Measurements from ENCODE around the gene EIF1AX. TPM values are rescaled to one million over a fixed set of nuclear protein-coding genes. Genes with fewer than 3 reads are reported as not detected.

The EIF1AX gene
- polyA plus RNA-seq, 1 donor from 2014 or later, result 67.1 TPM

GRCh38 chrX:20091499-20091898, 50.1 kb downstream of the EIF1AX start:
- Histone ChIP-seq H4K20me1 (ENCODE audit: insufficient read depth) (no peaks in the 10 kb centered on the region), H3K9me2 (ENCODE audit: insufficient read depth, low read length) (no peaks in the 10 kb centered on the region), H3K27ac (ENCODE audit: low read length) (no peak overlapping the region), H3K36me3 (ENCODE audit: insufficient read depth, low read length) (no peaks in the 10 kb centered on the region), H3K4me2 (ENCODE audit: low read length) (no peak overlapping the region), H3K9me3 (ENCODE audit: low read length) (no peaks in the 10 kb centered on the region), H3K27me3 (ENCODE audit: insufficient read depth, low read depth, low read length) (no peaks in the 10 kb centered on the region), H3F3A (ENCODE audit: insufficient read depth, low read length, poor library complexity, severe bottlenecking) (no peaks in the 10 kb centered on the region), H3K9ac (ENCODE audit: low read length) (no peak overlapping the region), H2AFZ (ENCODE audit: low read depth, low read length) (no peak overlapping the region), H3K79me2 (replicated peaks; ENCODE audit: insufficient read depth, low read length) (no peaks in the 10 kb centered on the region), H3K4me3 (ENCODE audit: low read length) (no peak overlapping the region)
- no peak for TF ChIP-seq REST (IDR thresholded peaks at IDR 0.05; ENCODE audit: borderline replicate concordance)
- no peak for TF ChIP-seq TAF1 (IDR thresholded peaks at IDR 0.05; ENCODE audit: low read depth)
- TF ChIP-seq MXI1 (conservative IDR thresholded peaks at IDR 0.05; ENCODE audit: poor library complexity, severe bottlenecking), result no peak

GRCh38 chrX:20089845-20090244, 51.8 kb downstream of the EIF1AX start:
- Histone ChIP-seq H3K9me3 (ENCODE audit: low read length) (no peaks in the 10 kb centered on the region), H3K4me2 (ENCODE audit: low read length) (no peak overlapping the region), H3K27ac (ENCODE audit: low read length) (no peak overlapping the region), H2AFZ (ENCODE audit: low read depth, low read length) (no peak overlapping the region), H3K79me2 (replicated peaks; ENCODE audit: insufficient read depth, low read length) (no peaks in the 10 kb centered on the region), H3K9ac (ENCODE audit: low read length) (no peak overlapping the region), H3K9me2 (ENCODE audit: insufficient read depth, low read length) (no peaks in the 10 kb centered on the region), H3K36me3 (ENCODE audit: insufficient read depth, low read length) (no peaks in the 10 kb centered on the region), H3F3A (ENCODE audit: insufficient read depth, low read length, poor library complexity, severe bottlenecking) (no peaks in the 10 kb centered on the region), H4K20me1 (ENCODE audit: insufficient read depth) (no peaks in the 10 kb centered on the region), H3K4me3 (ENCODE audit: low read length) (no peak overlapping the region), H3K27me3 (ENCODE audit: insufficient read depth, low read depth, low read length) (no peaks in the 10 kb centered on the region)
- TF ChIP-seq TAF1 (IDR thresholded peaks at IDR 0.05; ENCODE audit: low read depth) (no peak), EP300 (conservative IDR thresholded peaks at IDR 0.05; ENCODE audit: poor library complexity, severe bottlenecking) (no peak), EZH2 (IDR thresholded peaks at IDR 0.05; ENCODE audit: borderline replicate concordance, insufficient read depth, low read length, poor library complexity, severe bottlenecking) (no peak), MXI1 (conservative IDR thresholded peaks at IDR 0.05; ENCODE audit: poor library complexity, severe bottlenecking) (no peak), POLR2AphosphoS5 (IDR thresholded peaks at IDR 0.05) (no peak)
- TF ChIP-seq, protein P1, sequence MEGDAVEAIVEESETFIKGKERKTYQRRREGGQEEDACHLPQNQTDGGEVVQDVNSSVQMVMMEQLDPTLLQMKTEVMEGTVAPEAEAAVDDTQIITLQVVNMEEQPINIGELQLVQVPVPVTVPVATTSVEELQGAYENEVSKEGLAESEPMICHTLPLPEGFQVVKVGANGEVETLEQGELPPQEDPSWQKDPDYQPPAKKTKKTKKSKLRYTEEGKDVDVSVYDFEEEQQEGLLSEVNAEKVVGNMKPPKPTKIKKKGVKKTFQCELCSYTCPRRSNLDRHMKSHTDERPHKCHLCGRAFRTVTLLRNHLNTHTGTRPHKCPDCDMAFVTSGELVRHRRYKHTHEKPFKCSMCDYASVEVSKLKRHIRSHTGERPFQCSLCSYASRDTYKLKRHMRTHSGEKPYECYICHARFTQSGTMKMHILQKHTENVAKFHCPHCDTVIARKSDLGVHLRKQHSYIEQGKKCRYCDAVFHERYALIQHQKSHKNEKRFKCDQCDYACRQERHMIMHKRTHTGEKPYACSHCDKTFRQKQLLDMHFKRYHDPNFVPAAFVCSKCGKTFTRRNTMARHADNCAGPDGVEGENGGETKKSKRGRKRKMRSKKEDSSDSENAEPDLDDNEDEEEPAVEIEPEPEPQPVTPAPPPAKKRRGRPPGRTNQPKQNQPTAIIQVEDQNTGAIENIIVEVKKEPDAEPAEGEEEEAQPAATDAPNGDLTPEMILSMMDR (IDR thresholded peaks at IDR 0.05; ENCODE audit: poor library complexity, severe bottlenecking), result no peak

DNA sequence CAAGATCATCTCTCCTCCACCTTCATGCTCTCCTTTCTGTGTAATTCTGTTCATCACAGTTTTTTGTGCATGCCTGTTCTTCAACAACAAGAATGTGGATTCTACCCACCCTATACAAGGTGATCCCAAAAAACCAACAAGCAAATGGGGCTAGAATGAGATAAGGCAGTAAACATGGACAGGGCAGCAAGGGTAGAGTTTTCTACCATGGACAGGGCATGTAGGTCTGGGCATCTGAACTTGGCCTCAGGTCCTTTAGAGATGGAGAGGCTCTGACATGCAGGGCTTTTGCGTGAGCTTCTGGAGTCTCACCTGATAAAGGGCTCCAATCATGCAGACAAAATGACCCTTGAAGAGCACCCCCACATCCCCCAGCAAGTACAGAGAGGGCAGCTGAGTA, 61.4 kb downstream of the EIF1AX start:
- Histone ChIP-seq H2AFZ (ENCODE audit: low read depth, low read length) (no peak overlapping the region), H3K9ac (ENCODE audit: low read length) (no peak overlapping the region), H3K27ac (ENCODE audit: low read length) (no peak overlapping the region), H4K20me1 (ENCODE audit: insufficient read depth) (no peaks in the 10 kb centered on the region), H3K36me3 (ENCODE audit: insufficient read depth, low read length) (no peaks in the 10 kb centered on the region), H3K79me2 (replicated peaks; ENCODE audit: insufficient read depth, low read length) (no peaks in the 10 kb centered on the region), H3K4me3 (ENCODE audit: low read length) (no peak overlapping the region), H3K9me2 (ENCODE audit: insufficient read depth, low read length) (no peaks in the 10 kb centered on the region), H3K9me3 (ENCODE audit: low read length) (no peaks in the 10 kb centered on the region), H3F3A (ENCODE audit: insufficient read depth, low read length, poor library complexity, severe bottlenecking) (no peaks in the 10 kb centered on the region), H3K27me3 (ENCODE audit: insufficient read depth, low read depth, low read length) (no peaks in the 10 kb centered on the region), H3K4me2 (ENCODE audit: low read length) (no peak overlapping the region)
- TF ChIP-seq, protein P1 (IDR thresholded peaks at IDR 0.05; ENCODE audit: poor library complexity, severe bottlenecking), result no peak
- TF ChIP-seq EP300 (conservative IDR thresholded peaks at IDR 0.05; ENCODE audit: poor library complexity, severe bottlenecking), result no peak
- no peak for TF ChIP-seq MXI1 (conservative IDR thresholded peaks at IDR 0.05; ENCODE audit: poor library complexity, severe bottlenecking)
- no peak for TF ChIP-seq RAD21 (conservative IDR thresholded peaks at IDR 0.05)
- TF ChIP-seq TAF1 (IDR thresholded peaks at IDR 0.05; ENCODE audit: low read depth), result no peak
- no peak for TF ChIP-seq SMC3 (conservative IDR thresholded peaks at IDR 0.05; ENCODE audit: poor library complexity)
- no peak for TF ChIP-seq EZH2 (IDR thresholded peaks at IDR 0.05; ENCODE audit: borderline replicate concordance, insufficient read depth, low read length, poor library complexity, severe bottlenecking)
- TF ChIP-seq POLR2AphosphoS5 (IDR thresholded peaks at IDR 0.05), result no peak
- TF ChIP-seq REST (IDR thresholded peaks at IDR 0.05; ENCODE audit: borderline replicate concordance), result no peak
